K562 (cell line): ENCODE measurements around the gene LRMDA. TPM values are rescaled to one million over a fixed set of nuclear protein-coding genes. Genes with fewer than 3 reads are reported as not detected.

Source experiments
- ATAC-seq: fragments of 200-7000 bp; cut with Tn5 transposase; 3 replicates; pipeline ENCODE4 v1.9.1; 2020; ENCODE audit warnings: moderate library complexity
- BruUV-seq: library from RNA; stranded (reverse); fragments of 400-500 nt; replicated peaks from 2 replicates; lab custom pipeline; 2021; lab: Mats Ljungman, UMichigan
- CTCF ChIA-PET: fragments of 300-600 bp; formaldehyde crosslinking; extraction: SDS; loops from one replicate; lab custom pipeline; 2021; ENCODE audit warnings: low intra/inter-chr PET ratio; lab: Yijun Ruan, JAX
- POLR2A ChIA-PET: fragments of 300-600, 350-650 bp; sonication (Branson Sonifier 250); formaldehyde crosslinking; extraction: SDS; loops from one replicate; lab custom pipeline; 2021; ENCODE audit warnings: antibody characterized with exemption, inconsistent platforms; lab: Yijun Ruan, JAX
- DNase-seq, 4 experiments: peaks; one replicate each; pipeline versions ENCODE4 v3.0.0 to v3.0.0-alpha.2; 2011 to 2018; ENCODE audit warnings: low spot score in 3 of 4, mixed read lengths in 3 of 4; ENCODE audit errors: extremely low read depth in 1 of 4
- FAIRE-seq: peaks from 2 replicates; lab custom pipeline; 2011; peaks lifted over from hg19 to GRCh38; lab: Jason Lieb, UNC
- H2AFZ ChIP-seq: 2 replicates; pipeline ENCODE4 v1.6.0; 2011; ENCODE audit warnings: low read depth, low read length, control low read depth, inconsistent platforms
- H3K27ac ChIP-seq: fragments of 200-600 bp; 3 replicates; pipeline ENCODE4 v1.8.0; 2011; ENCODE audit warnings: low read depth, mild to moderate bottlenecking, control low read depth, inconsistent platforms, low read length, moderate library complexity, mixed read lengths; ENCODE audit errors: extremely low read depth
- H3K27me3 ChIP-seq, 2 experiments: fragments of 300-600 bp in 1 of 2; 2 replicates in 1 of 2; 3 replicates in 1 of 2; pipeline versions ENCODE4 v1.6.0 to v1.8.0; 2011; ENCODE audit warnings: inconsistent platforms in 2 of 2, low read length in 2 of 2, mild to moderate bottlenecking in 1 of 2, mixed read lengths in 1 of 2, moderate library complexity in 1 of 2; ENCODE audit not compliant: control insufficient read depth in 2 of 2, insufficient read depth in 2 of 2
- H3K36me3 ChIP-seq: fragments of 300-600 bp; 3 replicates; pipeline ENCODE4 v1.8.0; 2011; ENCODE audit warnings: mild to moderate bottlenecking, low read length, inconsistent platforms; ENCODE audit not compliant: control insufficient read depth, insufficient read depth
- H3K4me1 ChIP-seq, 2 experiments: fragments of 200-600 bp in 1 of 2; replicated peaks in 1 of 2; 2 replicates in 1 of 2; 3 replicates in 1 of 2; pipeline versions ENCODE4 v1.5.1 to v1.8.0; 2011; ENCODE audit warnings: inconsistent platforms in 2 of 2, low read length in 2 of 2, mild to moderate bottlenecking in 1 of 2, mixed read lengths in 1 of 2, moderate library complexity in 1 of 2; ENCODE audit not compliant: control insufficient read depth in 2 of 2, insufficient read depth in 2 of 2
- H3K4me2 ChIP-seq: 2 replicates; pipeline ENCODE4 v1.6.1; 2011; ENCODE audit warnings: low read length, control low read depth, inconsistent platforms, mixed read lengths; ENCODE audit not compliant: insufficient read depth
- H3K4me3 ChIP-seq: fragments of 200-600 bp; sonication (generic), shearing (Covaris generic); 2 replicates; pipeline ENCODE4 v1.5.1; 2016; ENCODE audit warnings: control low read depth, inconsistent platforms
- H3K79me2 ChIP-seq: fragments of 200-600 bp; 3 replicates; pipeline ENCODE4 v1.8.0; 2011; ENCODE audit warnings: low read length, inconsistent platforms; ENCODE audit not compliant: control insufficient read depth, insufficient read depth
- H3K9ac ChIP-seq, 2 experiments: 2 replicates each; pipeline versions ENCODE4 v1.6.0 to v1.6.1; 2011; ENCODE audit warnings: low read depth in 2 of 2, low read length in 2 of 2, control low read depth in 1 of 2, inconsistent platforms in 1 of 2, mild to moderate bottlenecking in 1 of 2, mixed read lengths in 1 of 2; ENCODE audit not compliant: insufficient read depth in 1 of 2
- H3K9me1 ChIP-seq: one replicate; pipeline ENCODE4 v1.6.0; 2011; ENCODE audit warnings: inconsistent platforms, mild to moderate bottlenecking, low read length, moderate library complexity; ENCODE audit not compliant: control insufficient read depth, insufficient read depth
- H3K9me3 ChIP-seq: replicated peaks from 2 replicates; pipeline ENCODE4 v1.5.1; 2011; ENCODE audit warnings: low read depth, low read length, inconsistent platforms; ENCODE audit not compliant: control insufficient read depth, insufficient read depth
- H4K20me1 ChIP-seq: replicated peaks from 2 replicates; pipeline ENCODE4 v1.6.1; 2011; ENCODE audit warnings: low read length, inconsistent platforms, mixed read lengths; ENCODE audit not compliant: control insufficient read depth, insufficient read depth
- CHD4 ChIP-seq: fragments of 200-600 bp; sonication (generic); IDR thresholded peaks from 3 replicates; pipeline ENCODE4 v1.6.1; 2012; ENCODE audit warnings: low read depth, mild to moderate bottlenecking, mixed read lengths, low read length, inconsistent platforms; ENCODE audit not compliant: insufficient read depth, insufficient replicate concordance, poor library complexity, severe bottlenecking
- GABPB2 ChIP-seq: fragments of 250-450 bp; sonication (Bioruptor Pico); conservative IDR thresholded peaks from 2 replicates; pipeline ENCODE4 v1.5.1; 2021; ENCODE audit warnings: mild to moderate bottlenecking
- HNRNPL ChIP-seq: fragments of 200-400 bp; formaldehyde crosslinking; IDR thresholded peaks from 2 replicates; pipeline ENCODE4 v1.6.1; 2017; ENCODE audit warnings: low read depth, mild to moderate bottlenecking, low read length
- IFI16 ChIP-seq: fragments of 250-450 bp; sonication (Bioruptor Pico); IDR thresholded peaks from 2 replicates; pipeline ENCODE4 v2.1.2; 2022; ENCODE audit warnings: mild to moderate bottlenecking, inconsistent platforms
- IRF1 ChIP-seq: sonication (generic); formaldehyde crosslinking; IDR thresholded peaks from 2 replicates; pipeline ENCODE4 v1.8.0; 2022; ENCODE audit warnings: missing genetic modification reagents, mild to moderate bottlenecking, borderline replicate concordance
- NBN ChIP-seq: fragments of 450-650 bp; IDR thresholded peaks from 2 replicates; pipeline ENCODE4 v1.6.1; 2016; ENCODE audit warnings: low read depth, mild to moderate bottlenecking
- TEAD4 ChIP-seq, 2 experiments: sonication (generic) in 1 of 2; formaldehyde crosslinking in 1 of 2; IDR thresholded peaks; 2 replicates each; pipeline versions ENCODE4 v1.6.1 to v1.8.0; 2012 to 2022; ENCODE audit warnings: borderline replicate concordance in 1 of 2, inconsistent platforms in 1 of 2, low read length in 1 of 2, mild to moderate bottlenecking in 1 of 2, missing genetic modification reagents in 1 of 2
- ZC3H8 ChIP-seq: fragments of 450-650 bp; IDR thresholded peaks from 2 replicates; pipeline ENCODE4 v1.6.1; 2017
- ZNF239 ChIP-seq: fragments of 250-450 bp; sonication (Bioruptor Pico); IDR thresholded peaks from 2 replicates; pipeline ENCODE4 v1.4.0; 2020; ENCODE audit warnings: mild to moderate bottlenecking
- ZNF75A ChIP-seq: fragments of 450-650 bp; formaldehyde crosslinking; IDR thresholded peaks from 2 replicates; pipeline ENCODE4 v1.4.0; 2020; ENCODE audit warnings: mild to moderate bottlenecking
- WGBS: fragments of 100-300 bp; shearing (Covaris generic); methylation state at CpG from one replicate; pipeline ENCODE4 v1.1.6; 2016; ENCODE audit warnings: low coverage, mixed read lengths; ENCODE audit not compliant: insufficient coverage; ENCODE audit errors: missing lambda C conversion rate; 5-methylcytosine and 5-hydroxymethylcytosine counted together
- in situ Hi-C: fragments of 300-500 bp; cut with MboI; formaldehyde crosslinking; loops from 4 replicates; pipeline ENCODE4 v1.15.0; 2018; ENCODE audit warnings: inconsistent platforms, mixed read lengths
- intact Hi-C: fragments of 100-400 bp; cut with micrococcal nuclease; formaldehyde crosslinking; loops from 2 replicates; pipeline ENCODE4 v1.14.2; 2022
- polyA plus RNA-seq, 8 experiments: library from polyadenylated mRNA; depleted of rRNA in 4 of 8; stranded (reverse) in 5 of 8; unstranded in 3 of 8; fragments of >200 nt; fragmentation: Nextera tagmentation in 2 of 8; fragmentation: Illumina TruSeq in 1 of 8; extraction: Ambion mirVana in 2 of 8; extraction: Trizol in 1 of 8; gene quantifications; 2 replicates each; pipeline versions ENCODE4 v1.2.1 to v1.2.3, GENCODE V29; 2011 to 2014; ENCODE audit warnings: inconsistent platforms in 1 of 8, missing spikeins in 1 of 8
- total RNA-seq, 7 experiments: library from RNA; depleted of rRNA in 6 of 7; stranded (reverse); fragments of >200 nt in 6 of 7; fragmentation: Illumina TruSeq in 2 of 7; extraction: Trizol in 2 of 7; gene quantifications; 2 replicates each; pipeline versions ENCODE4 v1.2.1 to v1.2.3, GENCODE V29; 2011 to 2021; ENCODE audit warnings: low replicate concordance in 1 of 7
- TF ChIP-seq, protein P1 (sequence below), 2 experiments: fragments of 450-650 bp in 1 of 2; IDR thresholded peaks; 2 replicates each; pipeline ENCODE4 v1.6.1; 2011 to 2017; ENCODE audit warnings: low read depth in 2 of 2, antibody characterized with exemption in 1 of 2, borderline replicate concordance in 1 of 2, low read length in 1 of 2, mild to moderate bottlenecking in 1 of 2, mixed read lengths in 1 of 2; ENCODE audit not compliant: control insufficient read depth in 1 of 2

Gene LRMDA
- total and polyA plus RNA-seq, 9 of the 15 experiments (the other 6 are each of a cell fraction or from before 2014, with no cell fraction given) = 0.25 TPM; not detected in 8

DNA sequence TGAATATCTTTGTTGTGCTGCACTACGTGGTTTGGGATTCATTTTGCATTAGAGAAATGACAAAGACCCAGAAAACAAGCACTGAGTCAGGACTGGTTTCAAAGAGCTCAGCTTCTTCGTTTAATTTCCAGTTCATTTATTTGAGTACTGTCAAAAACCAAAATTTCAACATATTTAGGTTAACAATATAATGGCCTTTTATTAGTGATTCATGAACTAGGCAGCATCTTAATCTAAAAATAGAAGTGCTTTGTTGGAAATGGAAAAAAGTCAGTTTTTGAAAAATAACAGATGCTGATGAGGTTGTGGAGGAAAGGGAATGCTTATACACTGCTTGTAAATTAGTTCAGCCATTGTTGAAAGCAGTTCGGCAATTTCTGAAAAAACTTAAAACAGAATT is 856.4 kb downstream of the LRMDA start:
- Histone ChIP-seq H3K9ac (no peak overlapping the region), H3K27me3 (no peaks in the 10 kb centered on the region), H3K79me2 (no peaks in the 10 kb centered on the region), H3K4me2 (no peak overlapping the region), H3K4me1 (no peaks in the 10 kb centered on the region), H4K20me1 (no peaks in the 10 kb centered on the region), H3K36me3 (no peaks in the 10 kb centered on the region), H3K4me3 (no peak overlapping the region), H3K9me1 (no peaks in the 10 kb centered on the region), H2AFZ (no peak overlapping the region), H3K9me3 (no peaks in the 10 kb centered on the region), H3K27ac (no peak overlapping the region)
- ChIA-PET POLR2A (no interaction called here), CTCF (no interaction called here)
- ATAC-seq = no peak
- WGBS = 4% methylated on average over 3 of the region's 3 CpGs
- in situ Hi-C loops = no loop called here
- no TSS peak for BruUV-seq
- TF ChIP-seq, protein P1, sequence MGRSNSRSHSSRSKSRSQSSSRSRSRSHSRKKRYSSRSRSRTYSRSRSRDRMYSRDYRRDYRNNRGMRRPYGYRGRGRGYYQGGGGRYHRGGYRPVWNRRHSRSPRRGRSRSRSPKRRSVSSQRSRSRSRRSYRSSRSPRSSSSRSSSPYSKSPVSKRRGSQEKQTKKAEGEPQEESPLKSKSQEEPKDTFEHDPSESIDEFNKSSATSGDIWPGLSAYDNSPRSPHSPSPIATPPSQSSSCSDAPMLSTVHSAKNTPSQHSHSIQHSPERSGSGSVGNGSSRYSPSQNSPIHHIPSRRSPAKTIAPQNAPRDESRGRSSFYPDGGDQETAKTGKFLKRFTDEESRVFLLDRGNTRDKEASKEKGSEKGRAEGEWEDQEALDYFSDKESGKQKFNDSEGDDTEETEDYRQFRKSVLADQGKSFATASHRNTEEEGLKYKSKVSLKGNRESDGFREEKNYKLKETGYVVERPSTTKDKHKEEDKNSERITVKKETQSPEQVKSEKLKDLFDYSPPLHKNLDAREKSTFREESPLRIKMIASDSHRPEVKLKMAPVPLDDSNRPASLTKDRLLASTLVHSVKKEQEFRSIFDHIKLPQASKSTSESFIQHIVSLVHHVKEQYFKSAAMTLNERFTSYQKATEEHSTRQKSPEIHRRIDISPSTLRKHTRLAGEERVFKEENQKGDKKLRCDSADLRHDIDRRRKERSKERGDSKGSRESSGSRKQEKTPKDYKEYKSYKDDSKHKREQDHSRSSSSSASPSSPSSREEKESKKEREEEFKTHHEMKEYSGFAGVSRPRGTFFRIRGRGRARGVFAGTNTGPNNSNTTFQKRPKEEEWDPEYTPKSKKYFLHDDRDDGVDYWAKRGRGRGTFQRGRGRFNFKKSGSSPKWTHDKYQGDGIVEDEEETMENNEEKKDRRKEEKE (IDR thresholded peaks at IDR 0.05; ENCODE audit: borderline replicate concordance in 1 of 2, control insufficient read depth in 1 of 2, low read depth in 2 of 2, low read length in 1 of 2) = no peak
- no peak for TF ChIP-seq ZNF75A (CRISPR knock-in tag)
- no peak for TF ChIP-seq TEAD4 (IDR thresholded peaks at IDR 0.05; ENCODE audit: low read length)
- TF ChIP-seq TEAD4 (CRISPR knock-in tag; IDR thresholded peaks at IDR 0.05; ENCODE audit: borderline replicate concordance) = no peak
- TF ChIP-seq ZNF239 (CRISPR knock-in tag) = no peak
- no peak for TF ChIP-seq NBN
- TF ChIP-seq HNRNPL = no peak
- no peak for TF ChIP-seq IRF1
- TF ChIP-seq ZC3H8 = no peak
- TF ChIP-seq GABPB2 (CRISPR knock-in tag) = no peak
- TF ChIP-seq CHD4 = no peak
- no peak for TF ChIP-seq IFI16 (CRISPR knock-in tag)
- intact Hi-C loops = no loop called here
- DNase-seq = no peak
- FAIRE-seq = no peak
